D721Med (cell line): ENCODE results near the gene RASAL1.

ENCODE experiments used
- DNase-seq: peaks from one replicate; pipeline ENCODE4 v3.0.0; 2011; ENCODE audit warnings: low spot score; ENCODE audit not compliant: insufficient read length
- FAIRE-seq: peaks from 2 replicates; lab custom pipeline; 2011; peaks lifted over from hg19 to GRCh38; lab: Jason Lieb, UNC
- TF ChIP-seq, protein P1 (sequence below): IDR thresholded peaks from 2 replicates; pipeline ENCODE4 v1.5.1; 2012; ENCODE audit warnings: mild to moderate bottlenecking, control low read depth; ENCODE audit not compliant: insufficient read depth; ENCODE audit errors: missing control alignments

RASAL1 gene

DNA sequence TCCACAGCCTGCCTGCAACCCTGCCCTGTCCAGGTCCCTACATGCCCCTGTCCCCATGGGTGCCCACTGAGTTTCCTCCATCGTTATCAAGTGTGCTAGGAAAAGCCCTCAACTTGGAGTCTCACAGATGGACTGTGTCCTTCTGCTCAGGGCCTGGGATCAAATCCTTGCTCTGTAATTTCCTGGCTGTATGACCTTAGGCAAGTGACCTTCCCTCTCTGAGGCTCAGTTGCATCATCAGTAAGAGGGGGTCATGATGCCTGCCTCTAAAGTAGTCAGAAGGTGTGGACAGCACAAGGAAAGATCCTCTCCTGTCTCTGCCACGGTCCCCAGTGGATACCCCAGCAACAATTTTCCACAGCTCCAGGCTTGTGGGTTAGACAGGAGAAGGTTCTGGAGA lies 22.2 kb downstream of the RASAL1 start:
- no peak for DNase-seq
- no peak for FAIRE-seq
- TF ChIP-seq, protein P1, sequence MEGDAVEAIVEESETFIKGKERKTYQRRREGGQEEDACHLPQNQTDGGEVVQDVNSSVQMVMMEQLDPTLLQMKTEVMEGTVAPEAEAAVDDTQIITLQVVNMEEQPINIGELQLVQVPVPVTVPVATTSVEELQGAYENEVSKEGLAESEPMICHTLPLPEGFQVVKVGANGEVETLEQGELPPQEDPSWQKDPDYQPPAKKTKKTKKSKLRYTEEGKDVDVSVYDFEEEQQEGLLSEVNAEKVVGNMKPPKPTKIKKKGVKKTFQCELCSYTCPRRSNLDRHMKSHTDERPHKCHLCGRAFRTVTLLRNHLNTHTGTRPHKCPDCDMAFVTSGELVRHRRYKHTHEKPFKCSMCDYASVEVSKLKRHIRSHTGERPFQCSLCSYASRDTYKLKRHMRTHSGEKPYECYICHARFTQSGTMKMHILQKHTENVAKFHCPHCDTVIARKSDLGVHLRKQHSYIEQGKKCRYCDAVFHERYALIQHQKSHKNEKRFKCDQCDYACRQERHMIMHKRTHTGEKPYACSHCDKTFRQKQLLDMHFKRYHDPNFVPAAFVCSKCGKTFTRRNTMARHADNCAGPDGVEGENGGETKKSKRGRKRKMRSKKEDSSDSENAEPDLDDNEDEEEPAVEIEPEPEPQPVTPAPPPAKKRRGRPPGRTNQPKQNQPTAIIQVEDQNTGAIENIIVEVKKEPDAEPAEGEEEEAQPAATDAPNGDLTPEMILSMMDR: no peak

DNA sequence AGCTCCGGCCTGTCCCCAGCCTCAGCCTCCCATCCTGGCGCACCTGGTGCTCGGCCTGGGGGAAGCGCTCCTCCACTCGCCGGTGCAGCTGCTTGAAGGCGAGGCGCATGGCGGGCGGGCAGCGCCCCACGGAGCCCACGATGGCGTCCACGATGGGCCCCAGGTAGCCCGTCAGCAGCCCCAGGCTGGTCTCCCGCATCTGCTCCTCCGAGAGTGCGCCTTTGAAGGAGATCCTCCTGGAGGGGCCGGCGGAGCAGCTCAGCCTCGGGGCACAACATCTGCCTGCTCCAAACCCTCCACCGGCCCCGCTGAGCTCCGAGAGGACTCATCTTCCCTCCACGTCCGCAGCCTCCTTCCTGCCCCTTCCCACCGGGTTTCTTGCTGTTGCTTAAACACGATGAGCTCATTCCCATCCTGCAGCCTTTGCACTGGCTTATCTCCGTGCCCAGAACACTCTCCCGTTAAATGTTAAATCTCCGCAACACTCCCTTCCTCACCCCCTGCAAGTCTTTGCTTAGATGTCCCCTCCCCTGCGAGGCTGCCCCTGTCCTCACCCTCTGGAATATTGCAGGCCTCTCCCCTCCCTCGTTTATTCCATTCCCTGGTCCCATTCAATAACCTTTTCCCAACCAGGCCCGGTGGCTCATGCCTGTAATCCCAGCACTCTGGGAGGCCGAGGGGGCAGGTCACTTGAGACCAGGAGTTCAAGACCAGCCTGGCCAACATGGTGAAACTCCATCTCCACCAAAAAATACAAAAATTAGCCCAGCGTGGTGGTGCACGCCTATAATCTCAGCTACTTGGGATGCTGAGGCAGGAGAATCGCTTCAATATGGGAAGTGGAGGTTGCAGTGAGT lies 23.3 kb downstream of the RASAL1 start:
- no peak for DNase-seq
- TF ChIP-seq, protein P1: no peak
- no peak for FAIRE-seq

DNA sequence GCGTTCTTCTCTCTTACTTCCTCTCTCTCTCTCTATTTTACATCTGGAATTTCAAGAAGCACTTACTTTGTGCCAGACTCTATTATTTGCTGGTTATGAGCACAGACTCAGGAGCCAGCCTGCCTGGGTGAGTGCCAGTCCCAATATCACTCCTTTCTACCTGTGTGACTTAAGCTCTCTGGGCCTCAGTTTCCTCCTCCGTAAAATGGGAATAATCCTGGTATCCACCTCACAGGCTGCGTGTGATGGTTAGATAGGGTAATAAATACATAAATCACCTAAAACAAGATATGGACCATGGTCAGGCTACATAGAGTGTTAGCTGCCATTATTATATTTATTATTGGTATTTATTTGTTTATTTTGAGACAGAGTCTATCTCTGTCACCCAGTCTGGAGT lies 24.3 kb downstream of the RASAL1 start:
- DNase-seq (no peak), FAIRE-seq (no peak)
- TF ChIP-seq, protein P1: no peak

DNA sequence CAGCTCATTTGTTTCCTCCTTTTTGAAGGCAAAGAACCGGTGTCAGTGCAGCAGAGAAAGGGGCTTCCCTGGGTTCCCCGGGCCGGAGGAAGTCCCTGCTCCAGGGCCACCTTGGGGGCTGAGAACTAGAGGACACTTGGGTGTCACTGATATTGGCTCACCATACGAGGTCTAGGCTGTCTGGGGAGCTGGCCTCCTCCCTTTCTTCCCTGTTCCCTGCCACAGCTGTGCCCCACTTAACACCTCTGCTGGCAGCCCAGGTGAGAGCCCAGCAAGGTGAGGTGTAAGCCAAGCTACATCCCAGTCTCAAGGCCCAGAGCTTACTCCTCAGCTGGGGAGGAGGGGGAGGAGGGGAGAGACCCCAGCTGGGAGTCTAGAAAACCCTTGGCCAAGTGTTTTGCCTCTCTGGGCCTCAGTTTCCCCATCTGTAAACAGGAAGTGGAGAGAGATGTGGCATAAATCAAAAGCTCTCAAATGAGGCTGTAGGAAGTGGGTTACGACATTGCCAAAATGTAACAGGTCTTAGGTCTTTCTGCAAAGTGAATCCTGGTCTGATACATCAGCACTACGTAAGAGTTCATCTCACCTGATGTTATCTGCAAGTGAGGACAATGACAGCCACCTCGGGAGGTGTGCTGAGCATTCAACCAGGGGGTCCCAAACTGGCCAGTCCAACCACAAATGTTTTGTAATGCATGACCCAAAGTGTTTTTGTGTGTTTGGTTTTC lies 25.5 kb downstream of the RASAL1 start:
- DNase-seq (no peak), FAIRE-seq (no peak)
- TF ChIP-seq, protein P1: no peak

DNA sequence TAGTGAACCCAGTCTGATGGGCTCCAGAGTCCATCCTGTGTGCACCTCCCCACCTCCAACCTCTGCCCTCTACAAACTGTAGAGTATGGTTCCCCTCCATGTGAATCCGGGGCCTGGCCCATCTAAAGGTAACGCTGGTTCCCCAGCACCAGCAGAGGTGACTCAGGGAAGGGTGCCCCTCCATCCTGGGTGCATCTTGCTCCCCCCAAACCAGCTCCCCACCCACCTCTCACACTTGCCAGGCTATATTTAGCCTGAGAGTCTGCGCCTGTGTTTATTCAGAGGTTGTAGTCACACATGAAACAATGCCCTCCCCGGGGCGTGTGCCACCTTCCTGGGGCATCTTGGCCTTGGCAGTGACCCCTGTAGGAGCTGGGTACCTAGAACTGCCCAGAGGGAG lies 26.2 kb downstream of the RASAL1 start:
- no peak for DNase-seq
- FAIRE-seq: no peak
- TF ChIP-seq, protein P1: no peak

DNA sequence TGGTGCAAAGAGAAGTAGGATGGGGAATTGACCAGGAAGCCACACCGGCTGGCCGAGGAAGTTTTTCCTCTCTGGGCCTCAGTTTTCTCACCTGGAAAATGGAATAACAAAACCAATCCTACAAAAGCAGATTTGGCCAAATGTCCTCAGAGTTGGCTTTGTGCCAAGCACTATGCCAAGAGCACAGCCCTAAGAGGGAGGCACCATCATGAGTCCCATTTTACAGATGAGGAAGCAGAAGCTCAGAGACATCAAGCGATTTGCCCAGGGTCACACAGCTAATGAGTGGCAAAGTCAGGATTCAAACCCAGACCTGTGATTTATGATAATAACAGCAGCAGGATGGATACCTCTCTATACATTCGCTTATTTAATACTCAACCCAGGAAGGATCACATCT lies 27.3 kb downstream of the RASAL1 start:
- FAIRE-seq: no peak
- DNase-seq: no peak
- TF ChIP-seq, protein P1: no peak
